Stimulated activated CD4-positive, alpha-beta T cell treated with anti-CD3 and anti-CD28 coated beads, Interleukin-1b, Interleukin-23, amount 100 ng/mL, for 1 hour (primary cell): ENCODE results near the gene LRP1B.

ENCODE experiments used
- DNase-seq, 2 donors: peaks; one replicate each; pipeline ENCODE4 v3.0.0-alpha.2; 2020; ENCODE audit warnings: low read depth in 2 of 2

Gene LRP1B

DNA sequence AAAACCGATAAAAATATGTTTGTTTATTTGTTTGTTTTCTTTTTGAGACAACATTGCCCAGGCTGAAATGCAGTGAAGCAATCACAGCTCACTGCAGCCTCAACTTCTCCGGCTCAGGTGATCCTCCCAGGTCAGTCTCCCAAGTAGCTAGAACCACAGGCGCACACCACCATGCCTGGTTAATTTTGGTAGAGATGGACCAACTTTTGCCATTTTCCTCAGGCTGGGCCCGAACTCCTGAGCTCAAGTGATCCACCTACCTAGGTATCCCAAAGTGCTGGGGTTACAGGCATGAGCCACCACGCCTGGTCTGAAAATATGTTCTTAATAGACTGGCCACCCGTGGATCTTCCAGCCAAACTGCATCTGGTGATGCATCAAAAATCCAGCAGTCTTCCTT is 1867.9 kb downstream of the LRP1B start:
- no peak for DNase-seq

DNA sequence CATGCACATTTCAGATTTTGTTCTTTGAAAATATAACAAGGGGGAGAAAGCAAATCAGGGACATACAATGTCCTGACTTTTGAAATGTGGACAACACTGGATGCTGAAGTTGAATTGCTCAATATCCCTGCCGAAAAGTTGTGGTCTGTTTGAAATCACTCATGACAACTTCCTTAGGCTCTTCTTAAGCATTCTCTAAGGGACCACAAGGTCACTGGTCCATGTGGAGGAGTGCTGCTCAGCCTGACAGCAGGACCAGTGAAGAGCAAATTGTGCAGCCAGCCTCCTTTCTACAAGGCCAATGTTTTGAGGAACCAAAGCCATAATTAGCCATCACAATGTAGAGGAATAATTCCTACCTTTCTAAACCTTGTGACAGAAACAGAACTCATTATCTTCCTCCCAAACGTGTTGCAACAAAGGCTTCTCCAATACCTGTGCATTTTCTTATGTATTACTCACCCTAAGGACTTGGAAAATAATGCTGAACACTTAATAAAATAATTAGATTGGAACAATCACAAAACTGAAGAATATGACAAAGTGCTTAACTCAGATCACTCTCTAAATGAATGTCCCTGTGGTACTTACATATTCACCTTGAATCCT is 1873.0 kb downstream of the LRP1B start:
- DNase-seq, result no peak

DNA sequence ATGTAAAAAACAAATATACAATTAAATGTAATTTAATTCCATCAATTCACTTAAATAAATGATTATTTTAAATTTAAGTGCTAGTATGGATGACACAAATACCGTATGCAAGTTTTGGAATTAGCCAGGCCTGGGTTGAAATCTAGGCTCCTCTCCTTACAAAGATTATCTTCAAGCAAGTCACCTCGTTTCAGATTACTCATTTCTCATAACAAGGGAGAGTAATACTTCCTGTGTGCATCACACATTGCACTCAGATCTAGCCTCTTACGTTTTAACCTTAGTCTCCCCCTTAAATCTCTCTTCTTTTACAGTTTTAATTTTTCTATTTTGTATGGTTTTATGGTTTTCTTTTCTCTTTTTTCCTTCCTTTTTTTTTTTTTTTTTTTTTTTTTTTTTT is 1874.7 kb downstream of the LRP1B start:
- no peak for DNase-seq

DNA sequence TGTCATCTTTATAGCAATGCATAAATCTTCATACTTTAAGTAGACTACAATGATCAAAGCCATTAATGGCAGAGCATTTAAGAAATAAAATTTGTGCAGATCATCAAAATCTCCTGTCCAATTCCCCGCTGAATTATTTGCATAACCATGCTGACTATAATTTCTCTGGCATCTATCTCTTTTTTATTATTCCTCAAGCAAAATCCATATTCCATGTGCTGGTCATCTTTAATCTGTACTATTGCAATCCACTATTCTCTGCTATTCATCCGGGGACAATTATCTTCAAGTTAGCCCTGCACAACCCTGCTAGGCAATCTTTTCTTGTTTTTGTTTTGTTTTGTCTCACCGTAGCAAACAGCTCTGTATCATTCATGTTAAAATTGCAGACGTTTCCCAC is 1881.0 kb downstream of the LRP1B start:
- no peak for DNase-seq

DNA sequence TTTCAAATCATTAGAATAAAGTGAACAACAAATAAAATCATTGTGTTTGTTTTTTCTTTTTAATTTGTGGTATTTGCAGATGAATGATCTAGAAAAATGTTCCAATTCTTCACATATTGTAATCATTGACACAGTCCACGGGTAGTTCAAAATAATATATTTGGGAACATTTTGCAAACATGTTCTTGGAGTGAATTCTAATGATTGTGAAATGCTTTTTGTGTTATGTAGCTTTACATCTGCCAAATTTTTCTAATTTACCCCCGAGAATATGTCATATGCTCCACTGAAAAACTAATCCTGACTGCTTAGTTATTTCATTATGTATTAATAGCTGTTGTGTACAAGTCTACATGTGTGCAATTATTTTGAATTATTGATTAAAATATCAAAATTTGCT is 1882.2 kb downstream of the LRP1B start:
- DNase-seq, result no peak

DNA sequence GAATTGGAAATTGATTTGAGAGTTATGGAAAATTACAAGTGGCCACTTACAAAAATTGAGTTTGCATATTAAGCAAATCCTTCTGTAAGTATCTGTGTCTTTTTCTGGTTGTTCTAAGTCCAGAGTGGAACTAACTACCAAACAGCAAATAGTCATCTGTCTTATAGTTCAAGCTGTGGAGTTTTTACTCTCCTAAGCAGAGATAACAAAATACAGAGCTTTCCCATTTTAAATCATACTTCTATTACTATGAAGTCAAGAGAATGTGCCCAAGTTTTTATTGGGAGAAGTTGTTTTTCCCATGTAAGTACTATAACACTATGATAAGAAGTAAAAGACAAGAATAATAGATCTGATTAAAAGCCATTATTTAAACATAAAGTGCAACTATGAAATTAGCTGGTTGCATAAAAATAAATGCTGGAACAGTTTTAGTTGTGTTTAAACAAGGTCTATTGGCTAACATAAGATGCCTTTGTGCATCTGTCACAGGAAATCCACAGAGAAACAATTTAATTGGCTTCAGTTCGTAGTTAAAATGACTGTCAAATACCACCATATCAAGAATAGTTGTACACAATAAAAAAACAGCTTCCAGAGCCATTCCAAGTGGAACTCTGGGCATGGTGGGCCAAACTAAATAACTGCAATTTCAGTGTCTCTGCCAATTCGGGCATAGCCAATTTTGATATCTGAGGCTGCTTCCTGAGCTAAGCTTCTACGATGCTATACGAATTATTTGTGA is 1883.2 kb downstream of the LRP1B start:
- no peak for DNase-seq

DNA sequence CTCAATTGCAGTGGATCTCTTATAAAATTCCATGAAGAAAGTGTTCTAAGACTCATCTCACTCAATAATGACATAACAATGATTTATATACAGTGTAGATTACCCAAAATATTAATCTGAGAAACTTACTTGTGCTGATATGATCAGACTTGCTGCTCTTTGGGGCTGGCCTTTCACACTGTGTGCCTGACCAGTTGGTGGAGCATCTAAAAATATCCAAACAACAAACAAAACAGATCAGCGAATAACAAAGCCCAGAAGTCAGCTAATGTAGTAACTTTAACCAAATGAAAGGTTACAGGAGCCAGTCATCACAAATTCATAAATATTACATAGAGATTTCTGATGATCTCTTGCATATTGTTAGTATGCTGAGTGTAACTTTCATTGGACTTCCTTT is 1883.9 kb downstream of the LRP1B start:
- no peak for DNase-seq

DNA sequence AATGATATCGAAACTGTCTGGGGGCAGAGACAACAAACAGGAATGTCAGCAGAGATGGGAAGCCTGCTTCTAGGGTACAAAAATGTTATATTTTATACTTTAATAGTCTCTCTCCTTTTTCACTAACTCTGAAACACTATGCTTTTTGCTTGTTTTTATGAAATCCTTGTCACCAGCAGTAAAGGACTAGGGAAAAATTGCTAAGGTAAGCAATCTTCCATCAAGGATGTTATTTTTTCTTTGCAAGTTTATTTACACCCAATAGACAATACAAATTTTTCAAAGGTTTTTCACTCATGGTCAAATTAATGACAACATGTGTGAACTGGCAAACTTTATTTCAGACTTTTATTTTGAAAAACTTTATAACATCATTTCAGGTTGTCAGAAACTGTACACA is 1884.8 kb downstream of the LRP1B start:
- no peak for DNase-seq

DNA sequence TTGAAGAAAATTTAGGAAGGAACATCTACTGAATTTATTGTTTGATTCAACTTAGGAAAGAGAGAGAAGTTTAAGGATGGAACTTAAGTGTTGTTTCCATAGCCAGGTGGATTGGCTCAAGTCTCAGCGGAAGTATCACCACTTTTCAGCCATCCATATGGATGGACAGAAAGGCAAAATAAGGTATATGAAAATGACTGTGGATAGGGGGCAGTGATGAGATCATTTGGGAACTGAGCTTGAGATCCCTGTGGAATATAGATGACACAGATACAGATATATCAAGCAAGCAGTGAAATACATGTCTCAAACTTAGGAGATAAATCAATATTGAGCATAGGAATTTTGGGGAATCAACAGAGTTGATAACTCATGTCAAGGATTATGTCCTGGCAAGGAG is 1887.9 kb downstream of the LRP1B start:
- no peak for DNase-seq

DNA sequence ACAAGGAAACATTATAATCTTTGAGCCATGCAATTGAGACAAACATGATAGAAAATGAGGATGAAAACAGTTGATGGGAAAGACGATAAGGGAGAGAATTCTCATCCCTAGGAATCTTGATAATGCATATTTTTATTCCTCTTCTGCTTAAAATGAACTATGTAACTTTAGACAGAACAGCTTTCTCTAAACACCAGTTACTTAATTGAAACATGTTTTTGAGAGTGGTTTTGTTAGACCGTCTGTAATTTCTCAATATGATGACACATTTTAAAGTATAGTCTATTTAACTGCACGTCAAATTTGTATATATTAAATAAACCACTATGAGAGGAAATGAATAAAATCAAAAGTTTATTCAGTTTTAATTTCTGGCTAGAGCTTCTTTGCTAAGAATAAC is 1896.7 kb downstream of the LRP1B start:
- DNase-seq, result no peak

DNA sequence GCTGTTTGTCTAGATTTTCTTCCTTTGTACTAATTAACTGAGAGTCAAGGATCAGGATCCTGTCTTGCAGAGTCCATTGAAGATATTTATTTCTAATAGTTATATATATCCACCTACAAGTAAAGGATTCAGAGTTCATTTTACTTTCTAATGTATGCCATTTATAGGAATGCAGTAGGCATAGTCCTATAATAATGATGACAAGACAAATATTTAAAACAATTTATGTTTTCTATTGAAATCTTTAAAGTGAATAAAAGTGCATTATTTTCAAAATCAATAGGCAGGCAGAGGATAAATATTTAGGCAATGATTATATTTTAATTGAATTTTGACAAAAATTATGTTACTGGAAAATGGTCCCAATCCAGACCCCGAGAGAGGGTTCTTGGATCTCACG is 1919.9 kb downstream of the LRP1B start:
- DNase-seq, result no peak

DNA sequence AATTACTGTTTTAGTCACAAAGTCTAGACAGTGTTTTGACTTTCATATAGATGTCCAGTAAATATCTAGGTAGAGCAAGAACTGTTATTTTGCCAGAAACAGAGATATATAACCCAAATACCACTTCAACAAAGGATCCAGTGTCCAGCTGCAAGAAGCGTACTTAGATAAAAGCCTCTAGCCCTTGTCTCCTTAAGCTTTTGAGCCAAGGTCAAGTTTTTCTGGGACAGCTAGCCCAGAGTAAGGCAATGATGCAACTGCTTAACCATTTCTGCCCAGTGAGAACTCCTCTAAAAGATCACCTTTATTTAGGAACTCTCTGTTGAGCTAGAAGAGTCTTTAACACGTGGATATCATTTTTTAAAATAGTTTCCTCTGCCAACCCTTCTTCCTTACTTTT is 1925.7 kb downstream of the LRP1B start:
- no peak for DNase-seq

DNA sequence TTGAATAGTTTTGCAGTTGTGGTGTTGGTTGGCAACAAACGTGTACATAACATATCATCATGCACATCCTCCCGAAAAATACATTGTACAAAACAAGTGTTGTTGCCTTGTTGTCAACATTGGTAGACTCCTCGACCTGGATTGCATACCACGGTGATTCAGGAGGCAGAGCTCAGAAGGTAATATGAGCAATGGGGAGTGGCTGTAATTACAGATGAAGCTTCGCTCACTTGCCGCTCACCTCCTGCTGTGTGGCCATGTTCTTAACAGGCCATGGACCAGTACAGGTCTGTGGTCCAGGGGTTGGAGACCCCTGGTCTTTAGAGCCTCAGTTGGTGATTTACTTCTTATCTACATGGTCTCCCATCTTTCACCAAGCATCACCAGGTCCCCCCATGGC is 1927.5 kb downstream of the LRP1B start:
- no peak for DNase-seq

DNA sequence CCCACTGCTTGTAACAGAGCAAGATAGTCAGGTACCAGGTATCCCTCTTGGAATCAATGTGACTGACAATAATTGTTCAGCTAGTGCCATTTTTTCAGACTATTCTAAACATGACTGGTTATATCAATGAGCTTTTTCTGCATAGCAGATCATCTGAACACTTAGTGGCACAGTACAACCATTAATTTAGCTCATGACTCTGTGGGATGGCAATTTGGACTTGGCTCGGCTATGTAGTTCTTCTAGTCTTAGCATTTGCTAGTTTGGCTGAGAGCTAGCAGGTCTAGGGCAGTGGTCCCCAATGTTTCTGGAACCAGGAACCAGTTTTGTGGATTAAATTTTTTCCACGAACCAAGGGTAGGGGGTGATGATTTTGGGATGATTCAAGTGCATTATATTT is 1929.2 kb downstream of the LRP1B start:
- no peak for DNase-seq

DNA sequence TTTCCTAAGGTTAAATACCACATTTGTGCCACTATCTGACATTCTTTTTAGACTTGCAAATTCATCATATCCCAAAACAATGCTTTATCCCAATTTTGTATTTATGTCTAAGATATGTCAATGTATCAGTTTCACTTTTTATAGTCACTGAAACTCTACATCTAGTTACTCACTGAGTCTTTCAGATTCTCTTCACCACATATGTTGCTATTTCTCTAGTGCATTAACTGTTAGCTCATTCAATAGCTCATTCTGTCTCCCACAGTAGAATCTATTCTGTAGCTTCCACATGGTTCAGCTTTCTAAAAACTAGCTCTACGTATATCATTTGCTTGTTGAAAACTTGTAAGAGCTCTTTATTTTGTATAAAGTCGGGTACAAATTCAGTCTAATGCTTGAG is 1930.1 kb downstream of the LRP1B start:
- no peak for DNase-seq

DNA sequence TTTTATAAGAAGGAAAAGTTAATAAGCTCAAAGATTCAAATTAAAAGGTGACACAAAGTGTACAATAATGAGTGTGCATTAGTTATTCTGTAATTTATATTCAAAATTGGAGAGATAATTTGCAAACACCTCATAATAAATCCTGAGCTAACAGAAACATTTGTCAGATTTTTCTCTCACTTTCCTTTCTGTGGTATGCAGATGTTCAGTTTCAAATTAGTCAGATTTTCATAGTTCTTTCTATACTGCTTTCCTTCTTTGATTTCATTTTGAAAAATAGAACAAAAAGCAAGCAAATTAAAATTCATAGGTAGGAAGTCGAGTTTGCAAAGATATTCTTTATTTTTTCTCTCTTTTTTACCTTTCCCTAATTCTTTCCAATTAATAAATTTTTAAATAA is 1930.5 kb downstream of the LRP1B start:
- no peak for DNase-seq

DNA sequence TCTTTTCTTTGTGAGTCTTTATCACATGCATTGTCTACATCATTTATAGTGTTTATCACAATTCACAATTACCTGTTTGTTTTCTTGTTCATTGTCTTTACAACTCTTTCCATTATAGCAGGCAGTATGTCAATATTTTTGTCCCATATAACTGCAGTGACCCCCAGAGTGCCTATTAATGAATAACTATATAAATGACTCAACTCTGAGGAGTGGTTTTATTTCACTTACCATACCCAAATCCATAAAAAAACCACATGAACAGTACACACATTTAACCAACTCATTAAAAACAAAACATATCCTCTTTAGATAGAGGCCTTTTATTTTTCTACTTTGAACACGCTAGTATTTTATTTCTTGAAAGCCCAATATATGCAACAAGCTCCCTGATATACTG is 1931.5 kb downstream of the LRP1B start:
- DNase-seq, result no peak

DNA sequence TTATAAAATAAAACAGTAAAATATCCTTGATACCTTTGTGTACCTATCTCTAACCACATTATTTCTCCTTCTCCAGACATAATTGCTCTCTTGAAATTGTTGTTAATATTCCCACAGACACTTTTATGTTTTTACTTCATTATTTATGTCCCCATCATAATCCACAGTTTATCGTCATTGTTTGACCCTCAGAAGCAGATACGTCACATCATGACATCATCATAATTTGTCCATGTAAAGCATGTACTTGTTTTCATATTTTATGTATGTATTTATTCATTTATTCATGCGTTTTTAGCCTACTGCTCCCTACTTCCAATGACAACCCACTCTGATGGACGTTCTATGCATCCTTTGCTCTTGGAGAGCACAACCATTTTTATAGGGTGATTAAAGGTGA is 1943.7 kb downstream of the LRP1B start:
- DNase-seq, result no peak

DNA sequence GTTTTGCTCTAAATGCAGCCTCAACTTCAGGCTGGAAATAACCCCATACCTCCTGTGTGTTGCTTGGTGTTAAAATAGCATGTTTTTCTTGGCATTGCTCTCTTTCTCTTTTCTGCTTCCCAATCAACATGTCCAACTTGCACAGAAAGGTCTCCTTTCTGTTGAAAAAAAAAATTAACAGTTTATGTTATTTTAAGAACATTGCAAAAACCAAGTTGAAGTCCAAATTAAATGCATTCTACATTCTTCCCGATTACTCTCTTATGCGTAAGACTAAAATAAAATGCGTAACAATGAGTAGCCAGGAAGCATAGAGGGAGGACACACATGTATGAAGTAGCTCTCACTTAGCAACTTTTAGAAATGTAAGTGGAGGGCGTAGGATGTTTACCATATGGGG is 1944.5 kb downstream of the LRP1B start:
- DNase-seq, result no peak

DNA sequence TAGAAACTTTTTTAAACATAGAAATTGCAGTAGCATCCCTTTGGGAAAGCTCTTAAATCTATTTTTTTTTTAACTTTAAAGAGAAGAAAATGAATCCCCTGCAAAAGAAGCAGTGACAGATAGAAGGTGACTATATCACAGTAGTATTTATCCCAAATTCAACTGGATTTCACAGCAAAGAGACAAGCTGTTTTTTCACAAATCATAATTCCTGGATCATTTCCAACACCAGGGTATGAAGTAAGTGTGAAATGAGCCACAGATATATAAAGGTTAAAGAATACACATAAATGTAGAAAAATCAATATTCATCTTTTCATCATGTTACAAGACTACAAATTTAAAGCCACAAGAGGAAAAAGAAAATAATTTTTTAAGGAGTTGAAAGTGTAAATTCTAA is 1945.7 kb downstream of the LRP1B start:
- DNase-seq, result no peak

DNA sequence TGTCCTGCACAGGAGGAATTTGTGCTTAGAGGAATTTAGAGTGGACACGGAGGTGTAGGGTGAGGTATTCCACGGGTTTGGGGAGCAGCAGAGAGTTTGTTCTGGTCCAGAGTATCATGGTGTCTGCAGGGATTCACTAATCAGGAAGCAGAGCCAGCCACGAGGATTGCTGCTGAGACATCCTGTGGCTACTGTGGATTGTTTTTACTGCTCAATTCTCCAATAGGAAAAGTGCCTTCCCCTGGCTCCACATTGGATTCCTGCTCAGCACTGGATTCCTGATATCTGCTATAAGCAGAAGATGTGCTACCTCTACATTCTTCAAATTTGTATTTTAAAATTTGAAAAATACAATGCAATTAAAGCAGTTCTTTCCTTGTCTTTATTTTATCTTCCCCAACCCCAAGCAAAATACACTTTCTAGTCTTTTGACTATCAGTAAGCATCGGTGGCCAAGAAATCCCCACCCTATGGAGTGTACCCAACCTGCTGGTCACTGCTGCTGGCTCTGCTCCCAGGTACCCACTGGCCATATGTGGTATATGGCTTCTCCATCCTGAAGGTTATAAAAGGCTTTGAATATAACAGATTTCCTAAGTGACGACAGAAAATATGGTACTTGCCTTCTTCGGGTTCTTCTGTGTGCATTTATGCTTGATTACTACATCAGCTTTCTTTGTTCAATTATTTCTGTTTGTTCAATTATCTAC is 1947.6 kb downstream of the LRP1B start:
- no peak for DNase-seq
